IgD-negative memory B cell (primary cell): Measurements from ENCODE around the gene SCMH1. TPM values are rescaled to one million over a fixed set of nuclear protein-coding genes. Genes with fewer than 3 reads are reported as not detected.

ENCODE experiments used
- H3K27ac Mint-ChIP-seq, 3 donors: one replicate each; pipeline ENCODE4 v1.8.0; 2020 to 2022; ENCODE audit warnings: mild to moderate bottlenecking in 3 of 3, mixed read lengths in 3 of 3, moderate library complexity in 1 of 3
- H3K27me3 Mint-ChIP-seq: one replicate; pipeline ENCODE4 v1.8.0; 2021; ENCODE audit warnings: mixed read lengths
- H3K36me3 Mint-ChIP-seq: one replicate; pipeline ENCODE4 v1.8.0; 2020; ENCODE audit warnings: mild to moderate bottlenecking, mixed read lengths
- H3K4me1 Mint-ChIP-seq, 3 donors: one replicate each; pipeline ENCODE4 v1.8.0; 2020 to 2022; ENCODE audit warnings: mixed read lengths in 3 of 3, mild to moderate bottlenecking in 1 of 3
- H3K4me3 Mint-ChIP-seq, 4 donors: one replicate each; pipeline ENCODE4 v1.8.0; 2020 to 2022; ENCODE audit warnings: mild to moderate bottlenecking in 4 of 4, mixed read lengths in 4 of 4, moderate library complexity in 3 of 4
- H3K9me3 Mint-ChIP-seq, 3 donors: one replicate each; pipeline ENCODE4 v1.8.0; 2020 to 2021; ENCODE audit warnings: mixed read lengths in 3 of 3, mild to moderate bottlenecking in 1 of 3
- polyA plus RNA-seq: library from polyadenylated mRNA; unstranded; fragments of 300-500 nt; fragmentation: Illumina TruSeq; gene quantifications from one replicate; pipeline ENCODE4 v1.2.3, GENCODE V29; 2021

The SCMH1 gene
- polyA plus RNA-seq, 1 donor from 2014 or later: 12.3 TPM

GRCh38 chr1:40981691-40982448 lies 260.2 kb downstream of the SCMH1 start:
- H3K27me3 Mint-ChIP-seq: no peaks in the 10 kb centered on the region
- peaks cover 5% of the 10 kb centered on the region for H3K36me3 Mint-ChIP-seq
- no peaks in the 10 kb centered on the region for H3K9me3 Mint-ChIP-seq
- peak overlapping the region in 3 of 4 donors; percentile 12 to 91 (median 81) for H3K4me3 Mint-ChIP-seq
- peaks cover 13 to 18% (median 17%) of the 10 kb centered on the region in 3 donors for H3K4me1 Mint-ChIP-seq
- no peak overlapping the region for H3K27ac Mint-ChIP-seq

GRCh38 chr1:40980453-40981121 lies 261.5 kb downstream of the SCMH1 start:
- Mint-ChIP-seq H3K4me3 (peak overlapping the region; percentile 91 to 98 (median 97)), H3K27me3 (no peaks in the 10 kb centered on the region), H3K9me3 (no peaks in the 10 kb centered on the region), H3K4me1 (peaks cover 13 to 18% (median 14%) of the 10 kb centered on the region in 3 donors), H3K27ac (peak overlapping the region; percentile 81 to 92 (median 91)), H3K36me3 (peaks cover 2% of the 10 kb centered on the region)

GRCh38 chr1:40980068-40980452 lies 262.0 kb downstream of the SCMH1 start:
- Mint-ChIP-seq H3K4me1 (peaks cover 13 to 18% (median 13%) of the 10 kb centered on the region in 3 donors), H3K27me3 (no peaks in the 10 kb centered on the region), H3K4me3 (peak overlapping the region; percentile 91 to 98 (median 97)), H3K27ac (peak overlapping the region; percentile 81 to 92 (median 91)), H3K36me3 (peaks cover 2% of the 10 kb centered on the region), H3K9me3 (no peaks in the 10 kb centered on the region)

GRCh38 chr1:40979241-40980067 lies 262.7 kb downstream of the SCMH1 start, which contains the start of gene CTPS1:
Gene CTPS1, plus strand, starts transcription at chr1:40979696. Its CDS starts 3,595 bp downstream, at chr1:40983291.
- peaks cover 2% of the 10 kb centered on the region for H3K36me3 Mint-ChIP-seq
- peak within 1 kb of the TSS; percentile 85 to 95 (median 92) for H3K27ac Mint-ChIP-seq
- H3K27me3 Mint-ChIP-seq: no peaks in the 10 kb centered on the region
- peak within 1 kb of the TSS; percentile 91 to 98 (median 97) for H3K4me3 Mint-ChIP-seq
- H3K4me1 Mint-ChIP-seq: peaks cover 13 to 18% (median 13%) of the 10 kb centered on the region in 3 donors
- H3K9me3 Mint-ChIP-seq: no peaks in the 10 kb centered on the region

GRCh38 chr1:40978886-40979240 lies 263.2 kb downstream of the SCMH1 start:
- H3K27ac Mint-ChIP-seq: peak overlapping the region in 2 of 3 donors; percentile 85 to 95
- H3K4me1 Mint-ChIP-seq: peaks cover 13 to 18% (median 13%) of the 10 kb centered on the region in 3 donors
- peak overlapping the region; percentile 85 to 94 (median 92) for H3K4me3 Mint-ChIP-seq
- H3K36me3 Mint-ChIP-seq: peaks cover 2% of the 10 kb centered on the region
- H3K9me3 Mint-ChIP-seq: no peaks in the 10 kb centered on the region
- H3K27me3 Mint-ChIP-seq: no peaks in the 10 kb centered on the region

GRCh38 chr1:40977716-40978115 lies 264.4 kb downstream of the SCMH1 start:
- H3K27ac Mint-ChIP-seq: peak overlapping the region in 1 of 3 donors; percentile 19
- no peaks in the 10 kb centered on the region for H3K27me3 Mint-ChIP-seq
- H3K9me3 Mint-ChIP-seq: no peaks in the 10 kb centered on the region
- peak overlapping the region in 1 of 4 donors; percentile 78 for H3K4me3 Mint-ChIP-seq
- no peaks in the 10 kb centered on the region for H3K36me3 Mint-ChIP-seq
- peaks cover 13 to 15% (median 13%) of the 10 kb centered on the region in 3 donors for H3K4me1 Mint-ChIP-seq

Other genes with a start within 250 kb of the SCMH1 start
- gene SLFNL1, start 220.6 kb downstream of the SCMH1 start, polyA plus RNA-seq: 0.20 TPM
- gene FOXO6, start 119.1 kb upstream of the SCMH1 start, polyA plus RNA-seq: not detected
- not detected for gene EDN2, start 242.4 kb upstream of the SCMH1 start, polyA plus RNA-seq